ENCODE data around the gene ANK3. TPM values are rescaled to one million over a fixed set of nuclear protein-coding genes. Genes with fewer than 3 reads are reported as not detected.

The ANK3 gene
- total and polyA plus RNA-seq, 8 donors, result 3.6 to 115 (median 31.1) TPM

DNA sequence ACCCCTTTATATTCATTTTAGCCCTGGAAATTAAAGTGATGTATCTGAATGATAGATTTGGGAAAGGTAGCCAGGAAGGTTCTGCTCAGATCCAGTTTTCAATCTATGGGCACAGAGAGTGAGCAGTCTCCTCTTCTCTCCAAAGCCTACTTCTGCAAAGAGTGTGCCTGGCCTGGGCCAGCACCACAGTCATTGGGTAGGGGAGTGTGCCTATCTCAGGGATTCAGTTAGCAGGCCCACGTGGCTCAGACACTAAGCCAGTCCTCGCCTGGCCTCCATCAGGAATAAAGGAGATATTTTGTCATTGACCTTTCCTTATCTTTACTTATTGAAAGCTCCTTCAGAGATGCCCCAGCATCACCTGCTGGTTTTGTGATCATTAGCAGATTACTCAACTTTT, 267.5 kb downstream of the ANK3 start:
- Histone ChIP-seq H3K27me3 (no peaks in the 10 kb centered on the region), H3K9me3 (no peaks in the 10 kb centered on the region), H3K4me1 (peaks cover 0 to 16% (median 7%) of the 10 kb centered on the region in 4 donors), H3K4me3 (no peak overlapping the region), H3K36me3 (no peaks in the 10 kb centered on the region), H3K27ac (no peak overlapping the region)
- intact Hi-C loops (cut with DNase I; ENCODE audit: low total_unique reads), result no loop called here
- TF ChIP-seq POLR2AphosphoS5 (IDR thresholded peaks at IDR 0.05) (no peak), EP300 (IDR thresholded peaks at IDR 0.05) (no peak), POLR2A (IDR thresholded peaks at IDR 0.05) (no peak)
- TF ChIP-seq, protein P1, sequence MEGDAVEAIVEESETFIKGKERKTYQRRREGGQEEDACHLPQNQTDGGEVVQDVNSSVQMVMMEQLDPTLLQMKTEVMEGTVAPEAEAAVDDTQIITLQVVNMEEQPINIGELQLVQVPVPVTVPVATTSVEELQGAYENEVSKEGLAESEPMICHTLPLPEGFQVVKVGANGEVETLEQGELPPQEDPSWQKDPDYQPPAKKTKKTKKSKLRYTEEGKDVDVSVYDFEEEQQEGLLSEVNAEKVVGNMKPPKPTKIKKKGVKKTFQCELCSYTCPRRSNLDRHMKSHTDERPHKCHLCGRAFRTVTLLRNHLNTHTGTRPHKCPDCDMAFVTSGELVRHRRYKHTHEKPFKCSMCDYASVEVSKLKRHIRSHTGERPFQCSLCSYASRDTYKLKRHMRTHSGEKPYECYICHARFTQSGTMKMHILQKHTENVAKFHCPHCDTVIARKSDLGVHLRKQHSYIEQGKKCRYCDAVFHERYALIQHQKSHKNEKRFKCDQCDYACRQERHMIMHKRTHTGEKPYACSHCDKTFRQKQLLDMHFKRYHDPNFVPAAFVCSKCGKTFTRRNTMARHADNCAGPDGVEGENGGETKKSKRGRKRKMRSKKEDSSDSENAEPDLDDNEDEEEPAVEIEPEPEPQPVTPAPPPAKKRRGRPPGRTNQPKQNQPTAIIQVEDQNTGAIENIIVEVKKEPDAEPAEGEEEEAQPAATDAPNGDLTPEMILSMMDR (IDR thresholded peaks at IDR 0.05), result no peak
- DNase-seq, result no peak
- 74 to 88% (median 78%) methylated on average over 2 of the region's 2 CpGs for WGBS, 5 donors

DNA sequence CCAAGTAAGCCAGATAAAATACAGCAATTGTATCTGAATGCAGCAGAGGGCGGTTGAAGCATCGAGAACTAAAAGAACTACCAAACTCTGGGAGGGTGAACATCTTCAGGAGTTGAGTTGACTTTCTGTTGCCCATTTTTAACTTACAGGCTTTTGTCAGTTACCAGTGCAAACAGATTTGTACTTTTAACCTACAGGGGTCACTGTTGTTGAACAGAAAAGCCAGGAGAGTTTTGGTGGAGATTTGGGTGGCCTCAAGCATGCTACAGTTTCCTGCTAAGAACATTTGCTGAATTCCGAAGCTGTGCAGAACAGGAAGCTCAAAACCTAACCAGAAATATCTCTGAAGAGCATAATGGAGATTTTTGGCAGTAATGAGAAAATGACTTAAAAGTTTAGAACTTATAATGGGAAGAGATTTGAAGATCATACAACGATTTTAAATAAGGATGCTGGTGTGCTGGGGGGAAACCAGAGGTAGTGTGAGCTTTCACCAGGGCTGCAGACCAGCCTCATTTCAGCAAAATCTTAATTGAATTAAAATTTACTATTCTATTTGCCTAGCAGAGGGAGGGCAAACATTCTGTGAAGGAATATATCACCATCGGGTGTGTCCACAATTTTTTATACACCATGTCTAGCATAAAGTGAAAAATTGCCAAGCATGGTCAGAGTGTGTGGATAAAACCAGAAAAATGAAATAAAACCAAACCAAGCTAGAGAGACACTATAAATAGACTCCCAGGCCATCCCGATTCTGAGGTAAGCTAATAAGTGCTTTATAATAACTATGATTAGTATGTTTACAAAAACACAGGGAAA, 274.7 kb downstream of the ANK3 start:
- Histone ChIP-seq H3K36me3 (no peaks in the 10 kb centered on the region), H3K27me3 (no peaks in the 10 kb centered on the region), H3K4me3 (no peak overlapping the region), H3K9me3 (no peaks in the 10 kb centered on the region), H3K27ac (no peak overlapping the region), H3K4me1 (peaks cover 0 to 11% (median 5%) of the 10 kb centered on the region in 4 donors)
- WGBS, 5 donors, result 46 to 55% (median 48%) methylated on average over 6 of the region's 6 CpGs
- no peak for TF ChIP-seq EP300 (IDR thresholded peaks at IDR 0.05)
- TF ChIP-seq, protein P1 (IDR thresholded peaks at IDR 0.05), result peak in 5 of 7 experiments; percentile 30 to 48 (median 37)
- intact Hi-C loops (cut with DNase I; ENCODE audit: low total_unique reads), result loop anchor here (10.0 kb wide), 1 partner anchor 90 kb away; no protein-coding TSS in a partner anchor
- DNase-seq, result peak in 1 of 2 donors; percentile 69

GRCh38 chr10:60110739-60111138, 278.9 kb downstream of the ANK3 start:
- Histone ChIP-seq H3K36me3 (no peaks in the 10 kb centered on the region), H3K4me3 (no peak overlapping the region), H3K4me1 (peaks cover 0 to 11% (median 5%) of the 10 kb centered on the region in 4 donors), H3K27me3 (no peaks in the 10 kb centered on the region), H3K27ac (no peak overlapping the region), H3K9me3 (no peaks in the 10 kb centered on the region)
- DNase-seq, result no peak
- intact Hi-C loops (cut with DNase I; ENCODE audit: low total_unique reads), result loop anchor here (10.0 kb wide), 1 partner anchor 94 kb away; no protein-coding TSS in a partner anchor
- TF ChIP-seq EP300 (IDR thresholded peaks at IDR 0.05) (no peak), POLR2AphosphoS5 (IDR thresholded peaks at IDR 0.05) (no peak), POLR2A (IDR thresholded peaks at IDR 0.05) (no peak)
- TF ChIP-seq, protein P1 (IDR thresholded peaks at IDR 0.05), result no peak
- WGBS, 5 donors, result 80 to 89% (median 88%) methylated on average over 6 of the region's 6 CpGs

DNA sequence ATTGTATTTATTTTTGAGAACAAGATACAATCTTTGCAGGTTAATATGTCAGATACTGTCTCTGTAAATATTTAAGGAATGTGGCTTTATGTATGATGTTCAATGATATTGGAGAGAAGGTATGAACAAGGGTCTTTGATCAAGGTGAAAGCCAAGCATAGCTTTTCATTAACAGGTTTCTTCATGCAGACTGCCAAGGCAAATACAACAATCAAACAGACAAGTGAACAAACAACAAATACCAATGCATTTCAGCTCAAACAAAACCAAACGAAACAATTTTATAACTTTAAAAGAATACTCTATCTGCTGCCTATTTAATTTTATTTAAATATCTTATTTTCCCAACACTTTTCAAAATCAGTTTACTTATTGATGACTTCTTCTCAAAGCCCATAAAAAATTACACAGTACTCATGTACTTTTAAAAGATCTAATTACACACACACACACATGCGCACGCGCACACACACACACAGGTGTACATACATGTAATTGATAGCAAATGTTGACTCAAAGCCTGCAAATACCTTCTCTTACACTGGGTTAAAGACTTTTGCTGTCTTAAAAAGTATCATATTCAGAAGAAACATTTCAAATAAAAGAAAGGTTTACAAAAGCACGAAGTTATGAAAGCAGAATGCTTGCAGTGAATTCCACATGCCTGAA, 282.2 kb downstream of the ANK3 start:
- TF ChIP-seq POLR2A (IDR thresholded peaks at IDR 0.05) (no peak), EP300 (IDR thresholded peaks at IDR 0.05) (no peak), POLR2AphosphoS5 (IDR thresholded peaks at IDR 0.05) (no peak)
- TF ChIP-seq, protein P1 (IDR thresholded peaks at IDR 0.05), result no peak
- Histone ChIP-seq H3K4me3 (no peak overlapping the region), H3K9me3 (no peaks in the 10 kb centered on the region), H3K36me3 (peaks cover 0 to 3% (median 0%) of the 10 kb centered on the region in 4 donors), H3K27me3 (no peaks in the 10 kb centered on the region), H3K27ac (no peak overlapping the region), H3K4me1 (no peaks in the 10 kb centered on the region)
- WGBS, 5 donors, result 33 to 76% (median 58%) methylated on average over 5 of the region's 5 CpGs
- DNase-seq, result no peak
- intact Hi-C loops (cut with DNase I; ENCODE audit: low total_unique reads), result loop anchor here (10.0 kb wide), 1 partner anchor 327 kb away; no protein-coding TSS in a partner anchor
